Endothelial cell of umbilical vein (primary cell): ENCODE measurements around the gene SOX11. TPM values are rescaled to one million over a fixed set of nuclear protein-coding genes. Genes with fewer than 3 reads are reported as not detected.
A peak's percentile ranks its signal among the peaks of the same experiment; 100 is the strongest.

Experiments
- BruUV-seq: library from RNA; stranded (reverse); fragments of 400-500 nt; replicated peaks from 2 replicates; lab custom pipeline; 2021; lab: Mats Ljungman, UMichigan
- CTCF ChIA-PET: fragments of 300-600, 350-600 bp; sonication (Branson Sonifier 250); formaldehyde crosslinking; loops from one replicate; lab custom pipeline; 2021; ENCODE audit warnings: antibody characterized with exemption, inconsistent platforms; lab: Charles Lee
- POLR2A ChIA-PET: fragments of 300-600, 350-600 bp; sonication (Branson Sonifier 250); formaldehyde crosslinking; loops from one replicate; lab custom pipeline; 2021; ENCODE audit warnings: antibody characterized with exemption, inconsistent platforms; lab: Charles Lee
- DNase-seq: peaks from one replicate; pipeline ENCODE4 v3.0.0-alpha.2; 2011; ENCODE audit warnings: low read depth, low spot score
- FAIRE-seq: peaks from 2 replicates; lab custom pipeline; 2011; peaks lifted over from hg19 to GRCh38; lab: Jason Lieb, UNC
- H2AFZ ChIP-seq: 2 replicates; pipeline ENCODE4 v1.6.0; 2012; ENCODE audit warnings: low read depth, low read length, control low read depth, inconsistent platforms
- H3K27ac ChIP-seq: 2 replicates; pipeline ENCODE4 v1.5.1; 2011; ENCODE audit warnings: low read depth, mild to moderate bottlenecking, control low read depth, low read length, moderate library complexity; ENCODE audit not compliant: insufficient read depth
- H3K27me3 ChIP-seq, 2 experiments: 2 replicates each; pipeline versions ENCODE4 v1.6.0 to v1.6.1; 2011; ENCODE audit warnings: low read length in 2 of 2, mixed read lengths in 1 of 2; ENCODE audit not compliant: control insufficient read depth in 2 of 2, insufficient read depth in 2 of 2
- H3K36me3 ChIP-seq, 2 experiments: 2 replicates in 1 of 2; 3 replicates in 1 of 2; pipeline ENCODE4 v1.5.1; 2011; ENCODE audit warnings: low read length in 2 of 2, mild to moderate bottlenecking in 1 of 2, moderate library complexity in 1 of 2; ENCODE audit not compliant: control insufficient read depth in 2 of 2, insufficient read depth in 2 of 2; ENCODE audit errors: extremely low read depth in 1 of 2
- H3K4me1 ChIP-seq: 3 replicates; pipeline ENCODE4 v1.5.1; 2011; ENCODE audit warnings: mild to moderate bottlenecking, low read length; ENCODE audit not compliant: control insufficient read depth, insufficient read depth; ENCODE audit errors: extremely low read depth
- H3K4me2 ChIP-seq: 2 replicates; pipeline ENCODE4 v1.6.1; 2011; ENCODE audit warnings: low read length, control low read depth, mixed read lengths; ENCODE audit not compliant: insufficient read depth
- H3K4me3 ChIP-seq, 3 experiments: fragments of 200-600 bp in 1 of 3; sonication (generic), shearing (Covaris generic) in 1 of 3; replicated peaks in 1 of 3; 2 replicates each; pipeline ENCODE4 v1.5.1; 2011 to 2016; ENCODE audit warnings: control low read depth in 3 of 3, low read length in 3 of 3, mild to moderate bottlenecking in 2 of 3, inconsistent platforms in 1 of 3, low read depth in 1 of 3, moderate library complexity in 1 of 3; ENCODE audit not compliant: insufficient read depth in 1 of 3
- H3K79me2 ChIP-seq: 2 replicates; pipeline ENCODE4 v1.6.0; 2012; ENCODE audit warnings: low read length, inconsistent platforms; ENCODE audit not compliant: control insufficient read depth, insufficient read depth
- H3K9ac ChIP-seq: replicated peaks from 2 replicates; pipeline ENCODE3; 2011; ENCODE audit warnings: low read length, control low read depth; ENCODE audit not compliant: insufficient read depth; ENCODE audit errors: extremely low read depth
- H3K9me1 ChIP-seq: replicated peaks from 3 replicates; pipeline ENCODE4 v1.6.0; 2011; ENCODE audit warnings: mild to moderate bottlenecking, low read length; ENCODE audit not compliant: control insufficient read depth, insufficient read depth; ENCODE audit errors: extremely low read depth
- H3K9me3 ChIP-seq: replicated peaks from 2 replicates; pipeline ENCODE4 v1.5.1; 2012; ENCODE audit warnings: low read length, inconsistent platforms; ENCODE audit not compliant: control insufficient read depth, insufficient read depth
- H4K20me1 ChIP-seq: replicated peaks from 2 replicates; pipeline ENCODE3; 2011; ENCODE audit warnings: mild to moderate bottlenecking, low read length; ENCODE audit not compliant: control insufficient read depth, insufficient read depth; ENCODE audit errors: extremely low read depth
- EZH2 ChIP-seq: IDR thresholded peaks from 2 replicates; pipeline ENCODE4 v1.6.1; 2012; ENCODE audit warnings: borderline replicate concordance, low read depth, mild to moderate bottlenecking, moderate library complexity, low read length, inconsistent platforms; ENCODE audit not compliant: severe bottlenecking
- JUN ChIP-seq: IDR thresholded peaks from 2 replicates; pipeline ENCODE4 v1.6.1; 2011; ENCODE audit warnings: borderline replicate concordance, low read depth; ENCODE audit not compliant: insufficient read length, insufficient read depth
- MAX ChIP-seq: IDR thresholded peaks from 2 replicates; pipeline ENCODE4 v1.6.1; 2011; ENCODE audit not compliant: insufficient read depth, insufficient read length
- MYC ChIP-seq: IDR thresholded peaks from one replicate; pipeline ENCODE4 v1.6.1; 2011; ENCODE audit warnings: mild to moderate bottlenecking, low read depth, low read length
- POLR2A ChIP-seq: IDR thresholded peaks from 2 replicates; pipeline ENCODE4 v1.6.1; 2012; ENCODE audit warnings: low read depth, mild to moderate bottlenecking, control low read depth, low read length
- POLR2AphosphoS5 ChIP-seq: IDR thresholded peaks from 2 replicates; pipeline ENCODE4 v1.6.1; 2012; ENCODE audit warnings: low read depth, mild to moderate bottlenecking, control low read depth, low read length, moderate library complexity; ENCODE audit not compliant: insufficient read depth
- dilution Hi-C: fragments of 300-500 bp; cut with MboI; formaldehyde crosslinking; loops from one replicate; pipeline ENCODE4 v1.15.0; 2019; ENCODE audit warnings: low sequenced_read_pairs; ENCODE audit not compliant: extremely low pct_ligation_motif_present
- intact Hi-C: fragments of 100-400 bp; cut with micrococcal nuclease; formaldehyde crosslinking; loops from one replicate; pipeline ENCODE4 v1.10.0; 2022
- polyA plus RNA-seq, 4 experiments: library from polyadenylated mRNA; depleted of rRNA in 3 of 4; stranded (reverse) in 3 of 4; unstranded in 1 of 4; fragments of >200 nt; gene quantifications; 2 replicates each; pipeline versions ENCODE4 v1.2.1 to v1.2.3, GENCODE V29; 2011 to 2012; ENCODE audit warnings: missing spikeins in 1 of 4
- total RNA-seq: library from RNA; stranded (reverse); gene quantifications from 2 replicates; pipeline ENCODE4 v1.2.3, GENCODE V29; 2021

SOX11 gene
- total and polyA plus RNA-seq, 2 donors (not counting 3 experiments of a cell fraction or from before 2014, with no cell fraction given) = not detected

- H3K36me3 ChIP-seq = no peaks in the 10 kb centered on the region
- no peak overlapping the region for H3K9ac ChIP-seq
- H4K20me1 ChIP-seq = no peaks in the 10 kb centered on the region
- CTCF ChIA-PET = no interaction called here
- H2AFZ ChIP-seq = no peak overlapping the region
- no peak overlapping the region for H3K4me3 ChIP-seq
- dilution Hi-C loops (no loop called here), intact Hi-C loops (no loop called here)
- no peak overlapping the region for H3K27ac ChIP-seq
- H3K9me1 ChIP-seq = no peaks in the 10 kb centered on the region
- no peaks in the 10 kb centered on the region for H3K79me2 ChIP-seq
- POLR2A ChIA-PET = no interaction called here
- DNase-seq = peak; percentile 1
- no peak for TF ChIP-seq MAX
- no peak for TF ChIP-seq POLR2AphosphoS5
- no peaks in the 10 kb centered on the region for H3K4me1 ChIP-seq
- no peak for FAIRE-seq
- no peaks in the 10 kb centered on the region for H3K9me3 ChIP-seq
- no TSS peak for BruUV-seq
- H3K4me2 ChIP-seq = no peak overlapping the region
- H3K27me3 ChIP-seq = peaks cover 24 to 57% of the 10 kb centered on the region in 2 experiments
Measured at GRCh38 chr2:5692561-5693286, 540 bp downstream of the SOX11 start.

GRCh38 chr2:5693287-5694201 lies 1.4 kb downstream of the SOX11 start:
- BruUV-seq = no TSS peak
- DNase-seq (no peak), FAIRE-seq (no peak)
- Histone ChIP-seq H3K9me3 (no peaks in the 10 kb centered on the region), H3K4me2 (no peak overlapping the region), H2AFZ (no peak overlapping the region), H3K9ac (no peak overlapping the region), H3K36me3 (no peaks in the 10 kb centered on the region), H4K20me1 (no peaks in the 10 kb centered on the region), H3K27me3 (peaks cover 24 to 57% of the 10 kb centered on the region in 2 experiments), H3K79me2 (no peaks in the 10 kb centered on the region), H3K4me3 (no peak overlapping the region), H3K27ac (no peak overlapping the region), H3K4me1 (no peaks in the 10 kb centered on the region), H3K9me1 (no peaks in the 10 kb centered on the region)
- intact Hi-C loops = no loop called here
- dilution Hi-C loops = no loop called here
- TF ChIP-seq JUN (no peak), EZH2 (peak; percentile 50), POLR2A (no peak), MYC (no peak)
- ChIA-PET CTCF (no interaction called here), POLR2A (no interaction called here)
